Liver (tissue), 9 donors: ENCODE results near the gene UBE2N. TPM values are rescaled to one million over a fixed set of nuclear protein-coding genes. Genes with fewer than 3 reads are reported as not detected.
"Not testable (repeated sequence)": the region's sequence is repeated elsewhere in the genome, so short reads cannot be mapped to it uniquely, and the experiment has no call there.

ENCODE experiments used
- DNase-seq: peaks from one replicate; pipeline ENCODE4 v3.0.0-alpha.2; 2017; ENCODE audit warnings: low spot score
- H3K27ac ChIP-seq, 2 donors: one replicate each; pipeline ENCODE4 v1.7.0; 2013; ENCODE audit warnings: inconsistent platforms in 2 of 2, low read length in 2 of 2, control low read depth in 1 of 2, low read depth in 1 of 2, mild to moderate bottlenecking in 1 of 2
- H3K27me3 ChIP-seq, 4 donors: one replicate each; pipeline versions ENCODE4 v1.6.1 to v1.7.0; 2013; ENCODE audit warnings: low read length in 3 of 4, inconsistent platforms in 1 of 4, mild to moderate bottlenecking in 1 of 4, moderate library complexity in 1 of 4; ENCODE audit not compliant: control insufficient read depth in 4 of 4, insufficient read depth in 4 of 4
- H3K36me3 ChIP-seq, 4 donors: one replicate each; pipeline versions ENCODE4 v1.6.1 to v1.7.0; 2013; ENCODE audit warnings: low read length in 3 of 4, mild to moderate bottlenecking in 3 of 4, low read depth in 1 of 4, moderate library complexity in 1 of 4; ENCODE audit not compliant: control insufficient read depth in 4 of 4, insufficient read depth in 3 of 4
- H3K4me1 ChIP-seq, 4 donors: one replicate each; pipeline versions ENCODE4 v1.6.1 to v1.7.0; 2013; ENCODE audit warnings: low read length in 3 of 4, mild to moderate bottlenecking in 3 of 4, moderate library complexity in 1 of 4; ENCODE audit not compliant: control insufficient read depth in 4 of 4, insufficient read depth in 4 of 4
- H3K4me3 ChIP-seq, 3 donors: one replicate each; pipeline versions ENCODE4 v1.6.1 to v1.7.0; 2013; ENCODE audit warnings: low read length in 3 of 3, control low read depth in 1 of 3, low read depth in 1 of 3, mild to moderate bottlenecking in 1 of 3
- H3K9ac ChIP-seq, 2 donors: one replicate each; pipeline ENCODE4 v1.7.0; 2013; ENCODE audit warnings: low read length in 2 of 2, mild to moderate bottlenecking in 2 of 2, moderate library complexity in 2 of 2, control low read depth in 1 of 2, low read depth in 1 of 2
- H3K9me3 ChIP-seq, 4 donors: one replicate each; pipeline versions ENCODE4 v1.6.1 to v1.7.0; 2013; ENCODE audit warnings: low read length in 3 of 4; ENCODE audit not compliant: control insufficient read depth in 4 of 4
- ATF3 ChIP-seq: IDR thresholded peaks from 2 replicates; pipeline ENCODE4 v1.6.1; 2016; ENCODE audit warnings: antibody characterized with exemption
- CTCF ChIP-seq: fragments of 150-350 bp; IDR thresholded peaks from 2 replicates; pipeline ENCODE4 v1.5.1; 2017; ENCODE audit warnings: improper control_type of control experiment, low read depth, low read length; ENCODE audit not compliant: missing input control
- EGR1 ChIP-seq, 2 donors: IDR thresholded peaks; 2 replicates each; pipeline ENCODE4 v1.6.1; 2016 to 2018; ENCODE audit warnings: antibody characterized with exemption in 2 of 2, low read depth in 2 of 2
- FOXA1 ChIP-seq: IDR thresholded peaks from 2 replicates; pipeline ENCODE4 v1.6.1; 2016; ENCODE audit warnings: antibody characterized with exemption
- FOXA2 ChIP-seq: IDR thresholded peaks from 2 replicates; pipeline ENCODE4 v1.6.1; 2016; ENCODE audit warnings: antibody characterized with exemption
- GABPA ChIP-seq, 2 donors: IDR thresholded peaks in 1 of 2; conservative IDR thresholded peaks in 1 of 2; 2 replicates each; pipeline ENCODE4 v1.6.1; 2016; ENCODE audit warnings: antibody characterized with exemption in 2 of 2, mild to moderate bottlenecking in 1 of 2, moderate library complexity in 1 of 2
- HNF4A ChIP-seq, 2 donors: conservative IDR thresholded peaks; 2 replicates each; pipeline ENCODE4 v1.6.1; 2016; ENCODE audit warnings: antibody characterized with exemption in 2 of 2, mild to moderate bottlenecking in 2 of 2
- HNF4G ChIP-seq: IDR thresholded peaks from 2 replicates; pipeline ENCODE4 v1.6.1; 2016; ENCODE audit warnings: antibody characterized with exemption
- JUND ChIP-seq, 2 donors: IDR thresholded peaks; 2 replicates each; pipeline ENCODE4 v1.6.1; 2016; ENCODE audit warnings: antibody characterized with exemption in 2 of 2
- MAX ChIP-seq: IDR thresholded peaks from 2 replicates; pipeline ENCODE4 v1.6.1; 2016; ENCODE audit warnings: antibody characterized with exemption
- NR2F2 ChIP-seq: IDR thresholded peaks from 2 replicates; pipeline ENCODE4 v1.6.1; 2016; ENCODE audit warnings: antibody characterized with exemption
- RAD21 ChIP-seq, 2 donors: IDR thresholded peaks; 2 replicates each; pipeline ENCODE4 v1.6.1; 2016; ENCODE audit warnings: antibody characterized with exemption in 2 of 2, mild to moderate bottlenecking in 2 of 2
- REST ChIP-seq: IDR thresholded peaks from 2 replicates; pipeline ENCODE4 v1.6.1; 2016; ENCODE audit warnings: antibody characterized with exemption, mild to moderate bottlenecking
- RXRA ChIP-seq, 2 donors: IDR thresholded peaks; 2 replicates each; pipeline ENCODE4 v1.6.1; 2017 to 2018; ENCODE audit warnings: antibody characterized with exemption in 2 of 2, mild to moderate bottlenecking in 1 of 2
- SP1 ChIP-seq: IDR thresholded peaks from 2 replicates; pipeline ENCODE4 v1.6.1; 2018; ENCODE audit warnings: antibody characterized with exemption, mild to moderate bottlenecking
- TAF1 ChIP-seq: conservative IDR thresholded peaks from 2 replicates; pipeline ENCODE4 v1.6.1; 2016; ENCODE audit warnings: antibody characterized with exemption, mild to moderate bottlenecking
- YY1 ChIP-seq: IDR thresholded peaks from 2 replicates; pipeline ENCODE4 v1.6.1; 2016; ENCODE audit warnings: antibody characterized with exemption, mild to moderate bottlenecking
- WGBS: extraction: QIAGEN DNeasy Blood & Tissue Kit; methylation state at CpG from one replicate; pipeline ENCODE4 v1.1.7; 2013; 5-methylcytosine and 5-hydroxymethylcytosine counted together
- polyA plus RNA-seq, 2 donors: library from polyadenylated mRNA; stranded (reverse) in 1 of 2; unstranded in 1 of 2; fragments of 200-250 nt in 1 of 2; fragments of >200 nt in 1 of 2; fragmentation: Nextera tagmentation in 1 of 2; extraction: Ambion mirVana in 1 of 2; gene quantifications; one replicate each; pipeline versions ENCODE4 v1.2.1 to v1.2.3, GENCODE V29; 2013 to 2015
- total RNA-seq, 2 donors: library from RNA; depleted of rRNA; stranded (reverse); fragments of >200 nt; gene quantifications; one replicate each; pipeline ENCODE4 v1.2.3, GENCODE V29; 2014
- donor health status: healthy.
- donor health status: healthy.
- donor health status: healthy.
- donor health status: healthy.
- donor health status: healthy.

The UBE2N gene
- total and polyA plus RNA-seq, 4 donors, result 13.9 to 63.7 (median 32.6) TPM

- WGBS, result 1% methylated on average over 4 of the region's 4 CpGs
Observed at GRCh38 chr12:93378998-93379325, 62.8 kb downstream of the UBE2N start.

GRCh38 chr12:93378196-93378997, 63.4 kb downstream of the UBE2N start:
- H3K9me3 ChIP-seq, H3K27me3 ChIP-seq, H3K36me3 ChIP-seq: not testable (repeated sequence)
- DNase-seq, result peak; percentile 64
- H3K4me3 ChIP-seq, result peak overlapping the region; percentile 78 to 97 (median 85)
- H3K27ac ChIP-seq, result peak overlapping the region; percentile 90 to 98
- peak overlapping the region; percentile 95 to 99 for H3K9ac ChIP-seq
- WGBS, result under 1% methylated on average over 46 of the region's 64 CpGs
- TF ChIP-seq TAF1 (peak; percentile 15), YY1 (peak; percentile 77)
- peaks cover 3 to 41% (median 27%) of the 10 kb centered on the region in 4 donors for H3K4me1 ChIP-seq

More at GRCh38 chr12:93378998-93379325, 62.8 kb downstream of the UBE2N start:
- no peaks in the 10 kb centered on the region for H3K36me3 ChIP-seq
- H3K4me1 ChIP-seq, result peaks cover 3 to 40% (median 30%) of the 10 kb centered on the region in 4 donors
- H3K27me3 ChIP-seq, result no peaks in the 10 kb centered on the region
- TF ChIP-seq TAF1, result no peak
- peak; percentile 11 for TF ChIP-seq NR2F2
- no peak for TF ChIP-seq JUND (IDR thresholded peaks at IDR 0.05)
- TF ChIP-seq YY1, result peak; percentile 74
- no peaks in the 10 kb centered on the region for H3K9me3 ChIP-seq
- peak overlapping the region; percentile 95 to 99 for H3K9ac ChIP-seq
- no peak for DNase-seq
- H3K4me3 ChIP-seq, result peak overlapping the region; percentile 78 to 97 (median 85)
- H3K27ac ChIP-seq, result peak overlapping the region; percentile 90 to 98

GRCh38 chr12:93377252-93378195, 64.2 kb downstream of the UBE2N start, which contains the start of gene NUDT4:
NUDT4 (plus strand) TSS chr12:93377925; CDS start chr12:93378323, 398 bp downstream.
- H3K36me3 ChIP-seq, result no peaks in the 10 kb centered on the region
- TF ChIP-seq JUND (IDR thresholded peaks at IDR 0.05) (no peak), RXRA (IDR thresholded peaks at IDR 0.05) (peak in 1 of 2 donors; percentile 9), FOXA1 (no peak), SP1 (no peak), HNF4G (no peak), CTCF (peak; percentile 1), TAF1 (no peak), HNF4A (conservative IDR thresholded peaks at IDR 0.05) (no peak), REST (peak; percentile 89), ATF3 (no peak), YY1 (no peak), EGR1 (IDR thresholded peaks at IDR 0.05; ENCODE audit: low read depth in 2 of 2) (peak; percentile 48 to 83), MAX (peak; percentile 31), GABPA (IDR thresholded peaks at IDR 0.05 in 1 of 2, conservative IDR thresholded peaks at IDR 0.05 in 1 of 2) (no peak), NR2F2 (no peak), RAD21 (IDR thresholded peaks at IDR 0.05) (no peak), FOXA2 (no peak)
- H3K27ac ChIP-seq, result peak within 1 kb of the TSS; percentile 90 to 98
- no peaks in the 10 kb centered on the region for H3K27me3 ChIP-seq
- H3K9me3 ChIP-seq, result no peaks in the 10 kb centered on the region
- peaks cover 3 to 40% (median 27%) of the 10 kb centered on the region in 4 donors for H3K4me1 ChIP-seq
- WGBS, result under 1% methylated on average over 62 of the region's 79 CpGs
- peak; percentile 99 for DNase-seq
- H3K9ac ChIP-seq, result peak within 1 kb of the TSS; percentile 95 to 99
- H3K4me3 ChIP-seq, result peak within 1 kb of the TSS; percentile 78 to 97 (median 85)
